GF-D8 (cell line): ENCODE measurements around the gene BIN2.
"Not testable (repeated sequence)": the region's sequence is repeated elsewhere in the genome, so short reads cannot be mapped to it uniquely, and the experiment has no call there.

ENCODE experiments used
- DNase-seq: peaks from one replicate; lab custom pipeline; 2025; lab: John Stamatoyannopoulos, UW

BIN2 gene

DNA sequence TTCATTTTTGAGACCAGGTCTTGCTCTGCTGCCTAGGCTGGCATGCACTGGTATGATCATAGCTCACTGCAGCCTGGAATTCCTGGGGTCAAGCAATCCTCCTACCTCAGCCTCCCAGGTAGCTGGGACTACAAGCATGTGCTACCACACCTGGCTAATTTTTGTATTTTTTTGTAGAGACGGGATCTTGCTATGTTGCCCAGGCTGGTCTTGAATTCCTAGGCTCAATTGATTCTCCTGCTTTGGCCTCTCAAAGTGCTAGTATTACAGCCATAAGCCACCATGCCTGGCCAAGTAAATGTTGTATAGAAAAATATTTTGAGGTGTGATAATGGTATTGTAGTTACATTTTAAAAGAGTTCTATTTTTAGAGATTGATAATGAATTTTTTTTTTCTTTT, 12.6 kb downstream of the BIN2 start:
- DNase-seq, result no peak

DNA sequence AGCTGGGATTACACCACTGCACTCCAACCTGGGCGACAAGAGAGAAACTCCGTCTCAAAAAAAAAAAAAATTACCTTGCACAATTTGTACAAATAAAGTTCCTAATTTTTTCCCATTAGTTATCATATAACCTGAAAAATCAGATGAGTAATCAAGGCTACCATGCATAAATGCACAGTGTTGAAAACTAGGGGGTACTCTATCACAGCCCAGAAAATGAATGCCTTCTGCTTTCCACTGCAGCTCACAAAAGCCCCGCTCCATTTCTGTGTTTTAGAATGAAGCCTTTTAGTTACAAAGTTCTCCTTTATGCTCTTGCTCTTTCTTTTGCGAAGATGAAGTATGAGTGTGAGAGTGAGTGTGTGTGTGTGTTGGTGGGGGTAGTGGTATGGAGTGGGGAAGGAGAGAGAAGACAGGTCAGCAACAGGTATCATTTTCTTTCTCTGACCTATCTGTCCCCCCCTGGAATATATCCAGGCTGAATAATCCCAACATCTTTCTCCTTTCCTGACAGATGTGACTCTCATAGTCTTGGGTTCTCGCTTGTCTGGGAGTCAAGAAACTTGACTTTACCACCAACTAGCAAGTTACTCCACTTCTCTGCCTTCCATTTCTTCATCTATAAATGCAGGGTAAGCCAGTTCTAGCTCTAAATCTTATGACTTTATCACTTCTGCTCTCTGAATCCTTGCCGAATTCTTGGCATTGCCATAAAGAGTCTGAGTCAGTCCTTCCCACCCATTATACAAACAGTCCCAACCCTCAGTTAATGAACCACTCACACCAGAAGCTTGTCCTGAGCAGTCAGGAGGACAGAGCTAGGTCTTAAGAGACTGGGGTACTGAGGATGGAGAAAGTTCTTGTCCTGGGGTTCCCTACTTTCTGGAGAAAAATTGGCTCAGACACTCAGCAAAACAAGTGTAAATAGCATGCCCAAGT, 16.1 kb downstream of the BIN2 start:
- DNase-seq, result no peak

DNA sequence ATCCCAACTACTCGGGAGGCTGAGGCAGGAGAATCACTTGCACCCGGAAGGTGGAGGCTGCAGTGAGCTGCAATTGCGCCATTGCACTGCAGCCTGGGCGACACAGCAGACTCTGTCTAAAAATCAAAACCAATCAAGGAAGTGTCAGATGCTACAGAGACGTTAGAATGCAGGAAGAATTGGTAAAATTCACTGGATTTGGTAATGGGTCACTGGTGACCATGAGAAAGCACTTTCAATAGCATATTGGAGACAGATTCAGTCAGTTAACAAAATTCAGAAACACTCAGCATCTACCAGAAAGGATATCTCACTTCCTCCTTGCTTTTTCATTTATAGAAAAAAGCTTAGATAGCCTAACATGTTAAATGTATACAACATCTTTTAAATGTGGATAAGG, 17.5 kb downstream of the BIN2 start:
- DNase-seq, result no peak

DNA sequence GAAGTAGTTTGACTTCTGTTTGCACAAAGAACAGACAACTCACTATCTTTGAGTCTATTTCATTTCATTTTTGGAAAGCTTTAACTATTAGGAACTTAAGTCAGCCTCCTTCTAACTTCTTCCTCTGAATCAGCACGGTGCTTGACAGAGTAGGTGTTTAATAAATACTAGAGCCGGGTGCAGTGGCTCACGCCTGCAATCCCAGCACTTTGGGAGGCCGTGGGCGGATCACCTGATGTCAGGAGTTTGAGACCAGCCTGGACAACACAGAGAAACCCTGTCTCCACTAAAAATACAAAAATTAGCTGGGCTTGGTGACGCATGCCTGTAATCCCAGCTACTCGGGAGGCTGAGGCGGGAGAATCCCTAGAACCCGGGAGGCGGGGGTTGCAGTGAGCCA, 23.2 kb downstream of the BIN2 start:
- not testable (repeated sequence) for DNase-seq

DNA sequence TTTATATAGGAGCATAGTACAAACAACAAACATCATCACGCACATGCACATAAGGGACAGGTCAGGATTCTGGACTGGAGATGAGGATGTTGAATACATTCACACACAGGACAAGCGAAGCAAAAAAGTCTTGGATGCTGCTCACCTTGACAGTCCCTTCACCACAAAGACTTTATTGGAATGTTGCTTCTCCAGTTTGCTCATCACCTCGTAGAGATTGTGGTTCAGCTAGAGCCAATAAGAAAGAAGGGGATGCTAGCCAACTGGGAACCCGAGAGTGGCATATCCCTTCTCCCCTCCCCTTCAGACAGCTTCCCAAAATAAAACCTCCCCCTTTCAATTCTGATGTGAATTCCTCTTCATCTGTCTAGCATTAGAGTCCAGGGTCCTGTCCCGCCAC, 28.3 kb downstream of the BIN2 start:
- no peak for DNase-seq

DNA sequence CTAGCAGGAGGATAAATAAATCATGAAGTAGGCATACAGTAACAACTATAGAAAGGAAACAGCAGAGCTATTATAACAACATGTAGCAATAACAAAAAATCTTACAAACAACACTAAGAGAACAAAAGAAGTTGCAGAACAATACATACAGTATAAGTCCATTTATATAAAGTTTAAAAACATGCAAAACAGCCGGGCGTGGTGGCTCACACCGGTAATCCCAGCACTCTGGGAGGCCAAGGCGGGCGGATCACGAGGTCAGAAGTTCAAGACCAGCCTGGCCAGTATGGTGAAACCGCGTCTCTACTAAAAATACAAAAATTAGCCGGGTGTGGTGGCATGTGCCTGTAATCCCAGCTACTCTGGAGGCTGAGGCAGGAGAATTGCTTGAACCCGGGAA, 29.9 kb downstream of the BIN2 start:
- not testable (repeated sequence) for DNase-seq

DNA sequence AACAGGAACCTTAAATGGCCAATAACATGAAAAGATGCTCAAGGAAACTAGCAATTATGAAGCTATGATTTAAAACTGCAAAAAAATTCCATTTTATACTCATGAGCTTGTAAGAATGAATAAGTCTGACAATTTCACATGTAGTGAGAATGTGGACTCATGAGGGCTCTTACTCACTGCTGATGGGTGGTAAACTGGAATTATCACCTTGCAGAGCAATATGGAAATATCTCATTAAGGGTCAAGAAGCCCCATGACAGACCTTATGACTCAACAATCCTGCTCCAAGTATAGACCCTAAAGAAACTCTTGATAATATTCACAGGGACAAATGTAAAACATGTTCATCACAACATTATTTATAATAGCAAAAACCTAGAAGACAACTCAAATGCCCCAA, 30.3 kb downstream of the BIN2 start:
- no peak for DNase-seq

DNA sequence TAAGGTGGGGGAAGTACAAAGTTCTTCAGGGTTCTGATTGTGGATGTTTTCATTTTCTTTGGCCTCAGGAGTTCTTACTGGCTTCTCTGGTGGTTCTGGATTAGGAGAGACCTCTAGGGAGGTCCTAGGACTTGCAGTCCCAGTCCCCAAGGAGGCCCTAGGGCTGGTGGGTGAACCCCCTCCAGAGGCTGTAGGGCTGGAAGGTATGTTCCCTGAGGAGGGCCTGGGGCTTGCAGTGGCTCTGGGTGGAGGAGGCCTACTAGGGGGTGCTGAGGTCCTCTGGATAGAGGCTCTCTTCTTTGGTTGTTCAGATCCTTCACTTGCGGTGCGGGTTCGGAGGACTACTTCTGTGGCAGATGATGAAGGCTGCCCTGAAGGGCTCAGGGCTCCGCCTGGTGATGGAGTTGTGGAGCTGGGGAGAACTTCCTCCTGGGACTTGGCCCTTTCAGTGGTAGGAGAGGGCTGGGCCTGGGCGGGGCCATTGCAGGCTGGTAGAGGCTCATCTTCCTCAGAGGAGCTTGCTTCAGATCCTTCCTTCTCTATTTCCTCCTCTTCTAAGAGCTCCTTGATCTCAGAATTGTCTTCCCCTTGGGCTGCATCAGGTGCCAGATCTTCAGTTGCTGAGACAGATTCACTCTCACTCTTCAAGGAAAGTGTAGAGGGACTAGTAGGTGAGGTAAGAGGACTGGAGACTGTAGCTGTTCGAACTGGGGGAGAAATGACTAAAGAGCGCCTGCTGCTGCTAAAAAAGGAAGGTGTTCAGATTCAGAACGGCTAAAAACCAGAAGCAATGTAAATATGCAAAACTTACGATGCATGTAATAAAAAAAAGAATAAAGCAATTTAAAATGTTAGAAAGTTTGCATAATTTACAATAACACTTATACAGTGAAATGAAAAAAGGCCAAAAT, 32.1 kb downstream of the BIN2 start:
- peak; percentile 41 for DNase-seq

DNA sequence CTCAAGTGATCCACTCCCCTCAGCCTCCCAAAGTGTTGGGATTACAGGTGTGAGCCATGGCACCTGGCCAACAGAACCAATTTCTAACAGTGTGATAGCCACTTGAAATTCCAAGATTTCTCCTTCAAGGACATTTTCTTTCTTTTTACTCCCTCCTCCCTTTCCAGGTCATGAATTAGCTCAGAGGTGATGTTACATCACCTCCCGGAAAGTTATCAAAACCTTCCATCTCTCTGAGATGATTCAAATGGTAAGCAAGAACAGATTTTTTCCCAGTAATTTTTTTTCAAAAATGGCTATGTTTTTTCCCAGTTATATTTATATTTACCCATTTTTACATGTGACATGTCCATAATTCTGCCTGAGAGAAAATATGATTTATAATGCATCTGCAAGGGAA, 38.1 kb downstream of the BIN2 start:
- no peak for DNase-seq

DNA sequence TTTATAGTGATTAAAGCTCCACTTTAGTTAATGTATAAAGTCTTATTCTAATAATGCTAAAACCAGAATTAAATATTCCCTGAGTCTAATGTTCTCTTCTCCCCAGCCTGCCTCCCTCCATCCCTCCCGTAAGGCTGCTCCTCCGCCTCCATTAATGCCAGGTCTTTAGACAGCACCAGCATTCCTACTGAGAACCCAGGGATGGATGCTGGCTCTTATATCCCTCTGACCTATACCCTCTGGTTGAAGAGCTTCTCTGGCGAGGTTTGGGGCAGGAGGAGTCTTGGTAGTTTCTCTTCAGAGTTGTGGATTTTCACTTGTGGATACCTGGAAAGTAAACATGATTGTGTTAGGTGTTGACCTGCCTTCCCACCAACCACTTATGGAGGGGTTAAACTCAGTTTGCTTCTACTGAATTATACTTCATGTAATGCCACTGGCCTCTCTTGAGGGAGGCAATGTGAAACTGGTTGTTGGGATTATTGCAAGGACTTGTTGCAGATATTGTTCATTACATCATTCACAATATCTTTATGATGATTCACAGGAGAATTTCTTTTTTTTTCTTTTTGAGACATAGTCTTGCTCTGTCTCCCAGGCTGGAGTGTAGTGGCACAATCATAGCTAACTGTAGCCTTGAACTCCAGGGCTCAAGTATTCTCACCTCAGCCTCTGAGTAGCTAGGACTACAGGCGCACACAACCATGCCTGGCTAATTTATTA, 42.6 kb downstream of the BIN2 start:
- DNase-seq, result no peak

DNA sequence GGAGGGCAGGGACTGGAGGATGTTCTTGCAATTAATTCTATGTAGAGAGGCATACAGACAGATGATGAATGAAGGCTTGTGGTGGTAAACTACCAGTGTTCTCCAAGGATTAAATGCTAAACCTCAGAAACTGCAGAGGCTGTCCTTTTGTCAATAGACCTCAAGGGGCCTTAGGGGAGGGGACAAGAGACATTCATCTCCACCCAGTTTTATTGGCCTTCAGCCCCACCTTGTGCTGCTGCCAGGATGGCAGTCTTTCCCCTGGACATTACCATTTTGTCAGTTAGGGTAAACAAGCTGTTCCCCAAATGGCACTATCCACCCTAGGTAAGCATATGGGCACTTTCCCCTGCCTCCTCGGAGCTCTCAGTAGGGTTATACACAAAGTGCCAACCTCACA, 48.9 kb downstream of the BIN2 start:
- DNase-seq, result no peak

DNA sequence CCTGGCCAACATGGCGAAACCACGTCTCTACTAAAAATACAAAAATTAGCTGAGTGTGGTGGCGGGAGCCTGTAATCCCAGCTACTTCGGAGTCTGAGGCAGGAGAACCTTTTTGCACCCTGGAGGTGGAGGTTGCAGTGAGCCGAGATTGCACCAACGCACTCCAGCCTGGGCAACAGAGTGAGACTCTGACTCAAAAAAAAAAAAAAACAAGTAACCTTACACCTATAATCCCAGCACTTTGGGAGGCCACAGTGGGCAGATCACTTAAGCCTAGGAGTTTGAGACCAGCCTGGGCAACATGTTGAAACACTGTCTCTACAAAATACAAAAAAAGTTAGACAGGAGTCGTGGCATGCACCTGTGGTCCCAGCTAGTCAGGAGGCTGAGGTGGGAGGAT, 51.2 kb downstream of the BIN2 start:
- DNase-seq, result not testable (repeated sequence)

DNA sequence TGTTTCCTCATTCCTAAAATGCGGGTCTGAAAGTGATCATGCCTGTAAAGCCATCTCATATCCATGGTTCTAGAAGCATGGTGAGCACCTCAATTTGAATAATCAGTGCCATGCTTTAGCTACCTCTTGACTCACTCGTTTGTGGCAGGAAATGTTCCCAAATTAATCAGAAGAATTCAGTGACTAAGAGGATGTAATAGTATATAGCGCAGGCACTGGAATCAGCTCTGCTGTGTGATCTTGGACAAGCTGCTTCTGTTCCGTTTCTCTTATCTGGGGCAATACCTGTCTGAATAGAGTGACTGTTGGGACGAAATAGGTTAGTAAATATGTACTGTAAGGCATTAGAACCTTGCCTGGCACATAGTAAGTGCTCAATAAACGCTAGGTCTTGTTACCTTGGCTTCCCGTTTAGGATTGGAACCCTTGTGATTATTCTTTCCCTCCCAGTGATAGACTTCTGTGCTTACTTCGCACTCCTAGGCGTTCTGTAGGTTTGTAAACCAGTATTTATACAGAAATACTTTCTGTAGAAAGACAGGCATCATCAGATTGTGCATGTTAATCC, 52.9 kb downstream of the BIN2 start:
- no peak for DNase-seq

DNA sequence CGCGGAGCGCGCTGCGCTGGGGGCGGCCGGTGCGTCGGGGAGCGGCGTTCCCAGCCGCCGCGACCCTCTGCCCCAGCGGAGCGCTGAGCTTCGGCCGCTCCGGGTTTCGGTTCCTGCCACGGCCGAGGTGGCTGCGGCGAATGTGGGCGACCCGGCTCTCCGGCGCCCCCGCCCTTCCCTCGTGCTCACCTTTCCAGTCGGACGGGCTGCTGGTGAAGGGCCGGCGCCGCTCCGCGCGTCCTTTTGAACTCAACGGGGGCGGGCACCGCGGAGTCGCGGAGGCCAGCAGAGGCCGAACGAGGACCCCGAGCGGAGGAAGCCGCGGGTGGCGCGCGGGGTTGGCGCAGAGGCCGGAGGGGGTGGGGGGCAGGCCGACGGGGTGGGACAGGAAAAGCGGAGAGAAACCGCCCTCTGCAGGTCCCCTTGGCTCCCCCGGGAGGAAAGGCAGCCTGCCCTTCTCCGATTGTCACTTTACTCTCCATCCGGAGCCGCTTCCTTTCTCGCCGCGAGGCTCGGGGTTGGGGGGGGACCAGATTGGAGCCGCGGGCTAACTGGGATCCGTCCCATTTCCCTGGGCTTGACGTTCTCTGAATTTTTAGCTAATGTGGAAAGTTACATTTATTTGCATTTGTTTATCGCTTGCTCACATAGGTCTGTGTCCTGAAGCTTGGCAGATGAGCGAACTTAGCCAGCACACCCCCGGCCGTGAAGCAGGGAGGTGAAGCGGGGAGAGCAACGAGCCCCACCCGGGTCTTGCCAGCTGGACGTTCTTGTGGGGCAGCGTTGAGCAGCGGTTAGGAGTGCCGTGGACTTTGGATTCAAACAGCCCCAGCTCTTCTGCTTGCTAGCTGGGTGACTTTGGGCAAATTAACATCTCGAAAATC, 53.7 kb downstream of the BIN2 start, which contains the start of gene SMAGP:
Gene SMAGP (minus strand): TSS at position 349 of the 884 bp plus-strand sequence. CDS start 1,137 bp downstream, outside the sequence.
- no peak for DNase-seq

DNA sequence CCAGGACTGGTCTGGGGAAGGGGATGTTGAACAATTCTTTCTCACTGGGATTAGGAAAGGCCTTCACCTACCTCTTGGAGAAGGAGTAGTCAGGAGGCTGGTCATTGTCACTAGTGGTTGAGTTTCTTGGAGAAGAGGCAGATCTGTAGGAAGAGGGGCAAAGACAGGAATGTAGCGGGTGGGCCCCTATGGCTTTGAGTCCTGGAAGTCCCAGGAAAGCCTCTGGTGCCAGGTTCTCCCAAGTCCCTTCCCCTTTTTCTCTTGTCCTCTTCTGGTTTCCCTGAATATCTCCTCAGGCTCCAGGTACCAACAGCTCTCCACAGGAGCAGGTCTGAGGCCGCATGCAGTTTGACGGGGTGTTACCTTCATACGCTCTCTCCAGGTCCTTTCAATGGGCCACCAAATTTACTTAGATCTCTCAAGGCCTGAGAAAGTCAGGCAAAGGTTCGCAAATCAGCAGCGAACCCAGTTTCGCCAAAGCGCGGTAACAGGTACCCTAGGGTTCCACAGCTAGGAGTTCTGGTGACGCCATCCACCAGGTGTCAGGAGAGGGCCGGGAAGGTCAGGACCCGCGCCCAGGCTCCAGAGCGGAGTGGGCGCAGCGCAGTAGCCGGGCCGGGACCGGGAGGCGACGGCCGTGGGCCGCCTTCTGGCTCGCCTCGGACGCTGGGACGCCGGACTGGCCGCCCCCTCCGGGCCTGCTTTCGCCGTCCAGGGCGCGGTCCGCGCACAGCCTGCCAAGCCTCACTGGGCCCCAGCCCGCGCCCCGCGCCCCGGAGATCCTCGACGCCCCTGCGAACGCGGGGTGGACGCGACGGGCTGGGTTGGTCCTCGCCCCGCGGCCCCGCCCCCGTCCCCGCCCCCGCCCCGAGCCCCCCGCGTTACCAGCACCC, 54.6 kb downstream of the BIN2 start:
- DNase-seq, result no peak

DNA sequence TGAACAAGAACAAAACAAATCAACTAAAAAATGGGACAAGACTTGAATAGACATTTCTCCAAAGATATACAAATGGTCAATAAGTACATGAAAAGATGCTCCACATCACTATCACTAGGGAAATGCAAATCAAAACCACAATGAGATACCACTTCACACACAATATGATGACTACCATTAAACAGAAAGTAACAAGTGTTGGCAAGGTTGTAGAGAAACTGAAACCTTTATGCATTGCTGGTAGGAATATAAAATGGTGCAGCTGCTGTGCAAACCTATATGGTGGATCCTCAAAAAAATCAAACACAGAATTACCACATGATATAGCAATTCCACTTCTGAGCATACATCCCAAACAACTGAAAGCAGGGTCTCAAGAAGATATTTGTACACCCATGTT, 59.0 kb downstream of the BIN2 start:
- no peak for DNase-seq

DNA sequence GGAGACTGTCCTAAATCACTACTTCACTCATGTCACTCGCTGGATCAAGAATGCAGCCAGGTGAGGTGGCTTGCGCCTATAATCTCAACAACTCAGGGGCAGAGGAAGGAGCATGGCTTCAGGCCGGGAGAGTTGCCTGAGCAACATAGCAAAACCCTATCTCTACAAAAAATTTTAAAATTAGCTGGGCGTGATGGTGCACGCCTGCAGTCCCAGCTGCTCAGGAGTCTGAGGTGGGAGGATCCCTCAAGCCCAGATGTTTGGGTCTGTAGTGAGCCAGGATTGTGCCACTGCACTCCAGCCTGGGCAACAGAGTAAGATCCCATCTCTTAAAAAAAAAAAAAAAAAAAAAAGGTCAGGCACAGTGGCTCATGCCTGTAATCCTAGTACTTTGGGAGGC, 59.7 kb downstream of the BIN2 start:
- no peak for DNase-seq

DNA sequence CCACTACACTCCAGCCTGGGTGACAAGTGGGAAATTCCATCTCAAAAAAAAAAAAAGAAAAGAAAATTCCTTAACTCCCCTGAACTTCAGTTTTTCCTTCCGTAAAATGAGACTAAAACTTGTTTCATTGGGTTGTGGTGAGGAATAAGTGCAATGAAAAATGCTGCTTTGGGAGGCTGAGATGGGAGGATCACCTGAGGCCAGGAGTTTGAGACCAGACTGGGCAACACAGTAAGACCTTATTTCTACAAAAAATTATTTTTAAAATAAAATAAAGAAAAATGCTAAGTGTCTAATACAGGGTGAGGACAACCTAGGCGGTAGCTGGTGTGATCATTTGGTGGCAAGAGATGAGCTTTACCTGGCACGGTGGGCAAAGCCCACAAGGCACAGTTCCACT, 60.6 kb downstream of the BIN2 start:
- no peak for DNase-seq

DNA sequence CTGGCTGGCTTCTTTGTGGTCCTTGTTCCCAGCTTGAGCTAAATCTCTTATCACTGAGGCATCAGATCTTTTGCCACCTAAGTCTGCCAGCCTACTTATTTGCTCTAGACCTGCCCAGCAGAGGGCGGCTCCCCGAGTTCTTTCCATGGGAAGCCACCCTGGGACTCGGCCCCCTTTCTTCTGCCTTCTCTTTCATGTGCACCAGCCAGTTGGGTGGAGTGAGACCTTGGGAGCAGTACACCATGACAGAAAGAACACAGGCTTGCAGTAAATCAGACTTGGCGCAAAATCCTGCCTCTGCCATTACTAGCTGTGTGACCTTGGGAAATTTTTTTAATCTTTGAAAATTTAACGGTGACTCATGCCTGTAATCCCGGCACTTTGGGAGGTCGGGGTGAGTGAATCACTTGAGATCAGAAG, 61.2 kb downstream of the BIN2 start:
- peak; percentile 23 for DNase-seq

DNA sequence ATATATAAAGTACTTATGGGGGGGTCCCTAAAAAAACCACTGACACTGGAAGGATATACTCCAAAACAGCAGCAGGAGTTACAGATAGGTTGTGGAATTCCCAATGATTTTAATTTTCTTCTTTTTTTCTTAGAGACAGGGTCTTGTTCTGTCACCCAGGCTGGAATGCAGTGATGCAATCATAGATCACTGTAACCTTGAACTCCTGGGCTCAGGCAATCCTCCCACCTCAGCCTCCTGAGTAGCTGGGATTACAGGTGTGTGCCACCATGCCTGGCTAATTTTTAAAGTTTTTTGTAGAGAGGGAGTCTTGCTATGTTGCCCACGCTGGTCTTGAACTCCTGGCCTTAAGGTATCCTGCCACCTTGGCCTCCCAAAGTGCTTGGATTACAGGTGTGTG, 64.4 kb downstream of the BIN2 start:
- not testable (repeated sequence) for DNase-seq
